H1 (cell line): ENCODE results near the gene NELFE.
"Not testable (repeated sequence)": the region's sequence is repeated elsewhere in the genome, so short reads cannot be mapped to it uniquely, and the experiment has no call there.

Experiments
- CHD2 ChIP-seq: IDR thresholded peaks from 2 replicates; pipeline ENCODE4 v1.6.1; 2012; ENCODE audit warnings: low read length, improper control_type of control experiment
- CREB1 ChIP-seq: IDR thresholded peaks from 2 replicates; pipeline ENCODE4 v1.6.1; 2012; ENCODE audit warnings: inconsistent platforms
- POLR2AphosphoS5 ChIP-seq: IDR thresholded peaks from 2 replicates; pipeline ENCODE4 v1.6.1; 2011; ENCODE audit warnings: low read depth, low read length
- RAD21 ChIP-seq, 2 experiments: IDR thresholded peaks in 1 of 2; conservative IDR thresholded peaks in 1 of 2; 2 replicates each; pipeline ENCODE4 v1.6.1; 2011; ENCODE audit warnings: low read depth in 2 of 2, low read length in 2 of 2, improper control_type of control experiment in 1 of 2, inconsistent platforms in 1 of 2, mild to moderate bottlenecking in 1 of 2, moderate library complexity in 1 of 2
- RBBP5 ChIP-seq: IDR thresholded peaks from 2 replicates; pipeline ENCODE4 v1.7.1; 2012; ENCODE audit warnings: low read depth, mild to moderate bottlenecking, inconsistent platforms, low read length, moderate library complexity, borderline replicate concordance
- RFX5 ChIP-seq: IDR thresholded peaks from 2 replicates; pipeline ENCODE4 v1.6.1; 2011; ENCODE audit warnings: low read depth, low read length, improper control_type of control experiment, borderline replicate concordance
- SIN3A ChIP-seq, 2 experiments: IDR thresholded peaks in 1 of 2; conservative IDR thresholded peaks in 1 of 2; 2 replicates each; pipeline ENCODE4 v1.6.1; 2011 to 2012; ENCODE audit warnings: low read length in 2 of 2, improper control_type of control experiment in 1 of 2, low read depth in 1 of 2, mild to moderate bottlenecking in 1 of 2
- TCF12 ChIP-seq: IDR thresholded peaks from 2 replicates; pipeline ENCODE4 v1.6.1; 2011; ENCODE audit warnings: low read depth, mild to moderate bottlenecking, low read length
- YY1 ChIP-seq: IDR thresholded peaks from 2 replicates; pipeline ENCODE4 v1.6.1; 2011; ENCODE audit warnings: low read depth, mild to moderate bottlenecking, low read length
- TF ChIP-seq, protein P1 (sequence below), 3 experiments: IDR thresholded peaks; 1 replicate in 2 of 3; 2 replicates in 1 of 3; pipeline versions ENCODE4 v1.5.1 to v1.6.1; 2011; ENCODE audit warnings: low read length in 3 of 3, mild to moderate bottlenecking in 3 of 3, inconsistent platforms in 2 of 3, low read depth in 1 of 3, moderate library complexity in 1 of 3; ENCODE audit not compliant: insufficient read depth in 1 of 3; ENCODE audit errors: control extremely low read depth in 1 of 3
- TF ChIP-seq, protein P2 (sequence below): IDR thresholded peaks from 2 replicates; pipeline ENCODE4 v1.6.1; 2012; ENCODE audit warnings: inconsistent platforms
- TF ChIP-seq, protein P3 (sequence below): IDR thresholded peaks from 2 replicates; pipeline ENCODE4 v1.6.1; 2011; ENCODE audit warnings: low read length, improper control_type of control experiment

DNA sequence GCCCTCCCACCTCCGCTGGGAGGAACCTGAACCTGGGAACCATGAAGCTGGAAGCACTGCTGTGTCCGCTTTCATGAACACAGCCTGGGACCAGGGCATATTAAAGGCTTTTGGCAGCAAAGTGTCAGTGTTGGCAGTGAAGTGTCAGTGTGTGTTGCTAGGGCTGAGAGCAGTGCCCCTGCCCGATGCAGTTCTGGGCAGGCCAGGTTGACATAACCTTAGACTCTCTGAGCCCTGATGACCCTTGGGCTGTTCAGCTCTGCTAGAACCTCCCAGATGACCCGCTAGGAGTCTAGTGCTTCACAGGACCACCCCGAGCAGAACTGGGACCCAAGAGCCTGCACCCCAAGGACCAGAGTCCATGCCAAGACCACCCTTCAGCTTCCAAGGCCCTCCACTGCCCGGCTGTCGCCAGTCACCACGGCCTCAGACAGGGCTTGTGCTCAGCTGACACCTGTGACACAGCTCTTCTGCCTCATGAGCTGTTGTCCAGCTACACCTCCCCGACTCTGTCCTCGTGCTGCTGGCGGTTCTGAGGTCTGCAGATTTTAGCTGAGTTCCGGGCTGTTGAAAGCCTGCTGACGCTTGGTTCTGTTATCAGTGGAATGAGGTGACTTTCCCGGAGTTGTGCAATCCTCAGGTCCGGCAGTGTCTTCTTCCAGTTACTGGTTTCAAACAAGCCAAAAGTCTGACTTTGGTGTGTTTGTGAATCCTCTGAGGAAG, 43.9 kb upstream of the NELFE start:
- not testable (repeated sequence) for TF ChIP-seq YY1; CHD2; POLR2AphosphoS5; SIN3A (conservative IDR thresholded peaks at IDR 0.05 in 1 of 2, IDR thresholded peaks at IDR 0.05 in 1 of 2; ENCODE audit: low read depth in 1 of 2, low read length in 2 of 2); CREB1; RFX5; RBBP5; TCF12; RAD21 (IDR thresholded peaks at IDR 0.05 in 1 of 2, conservative IDR thresholded peaks at IDR 0.05 in 1 of 2; ENCODE audit: low read depth in 2 of 2, low read length in 2 of 2)
- TF ChIP-seq, protein P1, sequence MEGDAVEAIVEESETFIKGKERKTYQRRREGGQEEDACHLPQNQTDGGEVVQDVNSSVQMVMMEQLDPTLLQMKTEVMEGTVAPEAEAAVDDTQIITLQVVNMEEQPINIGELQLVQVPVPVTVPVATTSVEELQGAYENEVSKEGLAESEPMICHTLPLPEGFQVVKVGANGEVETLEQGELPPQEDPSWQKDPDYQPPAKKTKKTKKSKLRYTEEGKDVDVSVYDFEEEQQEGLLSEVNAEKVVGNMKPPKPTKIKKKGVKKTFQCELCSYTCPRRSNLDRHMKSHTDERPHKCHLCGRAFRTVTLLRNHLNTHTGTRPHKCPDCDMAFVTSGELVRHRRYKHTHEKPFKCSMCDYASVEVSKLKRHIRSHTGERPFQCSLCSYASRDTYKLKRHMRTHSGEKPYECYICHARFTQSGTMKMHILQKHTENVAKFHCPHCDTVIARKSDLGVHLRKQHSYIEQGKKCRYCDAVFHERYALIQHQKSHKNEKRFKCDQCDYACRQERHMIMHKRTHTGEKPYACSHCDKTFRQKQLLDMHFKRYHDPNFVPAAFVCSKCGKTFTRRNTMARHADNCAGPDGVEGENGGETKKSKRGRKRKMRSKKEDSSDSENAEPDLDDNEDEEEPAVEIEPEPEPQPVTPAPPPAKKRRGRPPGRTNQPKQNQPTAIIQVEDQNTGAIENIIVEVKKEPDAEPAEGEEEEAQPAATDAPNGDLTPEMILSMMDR (IDR thresholded peaks at IDR 0.05; ENCODE audit: control extremely low read depth in 1 of 3, insufficient read depth in 1 of 3, low read depth in 1 of 3, low read length in 3 of 3): not testable (repeated sequence)
- TF ChIP-seq, protein P2, sequence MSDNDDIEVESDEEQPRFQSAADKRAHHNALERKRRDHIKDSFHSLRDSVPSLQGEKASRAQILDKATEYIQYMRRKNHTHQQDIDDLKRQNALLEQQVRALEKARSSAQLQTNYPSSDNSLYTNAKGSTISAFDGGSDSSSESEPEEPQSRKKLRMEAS: not testable (repeated sequence)
- TF ChIP-seq, protein P3, sequence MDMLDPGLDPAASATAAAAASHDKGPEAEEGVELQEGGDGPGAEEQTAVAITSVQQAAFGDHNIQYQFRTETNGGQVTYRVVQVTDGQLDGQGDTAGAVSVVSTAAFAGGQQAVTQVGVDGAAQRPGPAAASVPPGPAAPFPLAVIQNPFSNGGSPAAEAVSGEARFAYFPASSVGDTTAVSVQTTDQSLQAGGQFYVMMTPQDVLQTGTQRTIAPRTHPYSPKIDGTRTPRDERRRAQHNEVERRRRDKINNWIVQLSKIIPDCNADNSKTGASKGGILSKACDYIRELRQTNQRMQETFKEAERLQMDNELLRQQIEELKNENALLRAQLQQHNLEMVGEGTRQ: not testable (repeated sequence)
